Measurements from ENCODE around the gene A4GALT.
A peak's percentile ranks its signal among the peaks of the same experiment; 100 is the strongest.
"Not testable (repeated sequence)": the region's sequence is repeated elsewhere in the genome, so short reads cannot be mapped to it uniquely, and the experiment has no call there.

The A4GALT gene

GRCh38 chr22:42754658-42755057 lies 34.0 kb upstream of the A4GALT start:
- no peaks in the 10 kb centered on the region for H3K36me3 ChIP-seq (ENCODE audit: control insufficient read depth, insufficient read depth, low read length)
- DNase-seq (ENCODE audit: extremely low read depth, insufficient read length) = no peak
- H3K4me3 ChIP-seq (replicated peaks; ENCODE audit: low read depth, low read length) = no peak overlapping the region
- TF ChIP-seq CTCF (IDR thresholded peaks at IDR 0.05; ENCODE audit: insufficient read depth, low read length, poor library complexity, severe bottlenecking) = no peak
- no peaks in the 10 kb centered on the region for H3K27me3 ChIP-seq (replicated peaks; ENCODE audit: control insufficient read depth, insufficient read depth, low read length)

DNA sequence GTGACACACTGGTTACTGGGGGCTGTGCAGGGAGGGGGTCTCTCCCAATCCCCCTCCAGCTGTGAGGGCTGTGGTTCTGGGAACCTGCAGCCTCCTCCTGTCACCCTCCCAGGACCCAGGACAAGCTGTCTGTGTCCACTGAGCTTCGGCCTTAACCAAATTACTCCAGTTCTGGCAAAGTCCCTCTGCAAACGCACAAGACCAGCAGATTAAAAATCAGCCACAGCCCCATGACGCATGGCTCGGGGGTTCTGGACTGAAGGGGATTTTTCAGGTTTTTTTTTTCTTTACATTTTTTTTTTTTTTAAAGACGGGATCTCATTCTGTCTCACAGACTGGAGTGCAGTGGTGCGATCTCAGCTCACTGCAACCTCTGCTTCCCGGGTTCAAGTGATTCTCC lies 32.2 kb upstream of the A4GALT start:
- no peaks in the 10 kb centered on the region for H3K27me3 ChIP-seq (replicated peaks; ENCODE audit: control insufficient read depth, insufficient read depth, low read length)
- peak; percentile 49 for DNase-seq (ENCODE audit: extremely low read depth, insufficient read length)
- no peaks in the 10 kb centered on the region for H3K36me3 ChIP-seq (ENCODE audit: control insufficient read depth, insufficient read depth, low read length)
- no peak for TF ChIP-seq CTCF (IDR thresholded peaks at IDR 0.05; ENCODE audit: insufficient read depth, low read length, poor library complexity, severe bottlenecking)
- no peak overlapping the region for H3K4me3 ChIP-seq (replicated peaks; ENCODE audit: low read depth, low read length)

DNA sequence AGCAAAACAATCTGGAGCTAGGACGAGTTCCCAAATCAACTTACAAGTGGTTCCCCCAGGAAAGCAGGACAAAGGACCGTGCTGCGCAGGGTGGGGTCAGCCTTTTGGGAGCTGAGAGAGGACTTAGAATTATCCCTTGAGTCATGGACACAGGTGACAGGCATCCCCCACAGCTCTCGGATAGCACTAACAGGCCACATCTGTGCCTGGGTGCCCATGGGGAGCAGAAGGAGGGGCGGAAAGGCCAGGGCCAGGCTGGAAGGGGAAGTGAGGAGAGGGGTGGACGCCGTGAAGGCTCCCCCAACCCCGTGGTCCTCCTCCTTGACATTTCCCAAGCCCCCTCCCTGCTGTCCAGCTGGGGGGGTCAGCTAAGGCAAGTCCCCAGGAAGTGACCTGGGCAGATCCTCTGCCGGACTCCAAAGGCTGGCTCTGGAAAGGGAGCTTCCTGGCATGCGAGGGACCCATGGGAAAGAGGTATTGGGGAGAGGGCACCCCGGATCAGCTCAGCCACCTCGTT lies 31.6 kb upstream of the A4GALT start:
- DNase-seq (ENCODE audit: extremely low read depth, insufficient read length) = no peak
- Histone ChIP-seq H3K4me3 (replicated peaks; ENCODE audit: low read depth, low read length) (no peak overlapping the region), H3K36me3 (ENCODE audit: control insufficient read depth, insufficient read depth, low read length) (no peaks in the 10 kb centered on the region), H3K27me3 (replicated peaks; ENCODE audit: control insufficient read depth, insufficient read depth, low read length) (no peaks in the 10 kb centered on the region)
- TF ChIP-seq CTCF (IDR thresholded peaks at IDR 0.05; ENCODE audit: insufficient read depth, low read length, poor library complexity, severe bottlenecking) = no peak

GRCh38 chr22:42750421-42750820 lies 29.8 kb upstream of the A4GALT start:
- H3K27me3 ChIP-seq (replicated peaks; ENCODE audit: control insufficient read depth, insufficient read depth, low read length); H3K4me3 ChIP-seq (replicated peaks; ENCODE audit: low read depth, low read length); DNase-seq (ENCODE audit: extremely low read depth, insufficient read length); H3K36me3 ChIP-seq (ENCODE audit: control insufficient read depth, insufficient read depth, low read length): not testable (repeated sequence)

DNA sequence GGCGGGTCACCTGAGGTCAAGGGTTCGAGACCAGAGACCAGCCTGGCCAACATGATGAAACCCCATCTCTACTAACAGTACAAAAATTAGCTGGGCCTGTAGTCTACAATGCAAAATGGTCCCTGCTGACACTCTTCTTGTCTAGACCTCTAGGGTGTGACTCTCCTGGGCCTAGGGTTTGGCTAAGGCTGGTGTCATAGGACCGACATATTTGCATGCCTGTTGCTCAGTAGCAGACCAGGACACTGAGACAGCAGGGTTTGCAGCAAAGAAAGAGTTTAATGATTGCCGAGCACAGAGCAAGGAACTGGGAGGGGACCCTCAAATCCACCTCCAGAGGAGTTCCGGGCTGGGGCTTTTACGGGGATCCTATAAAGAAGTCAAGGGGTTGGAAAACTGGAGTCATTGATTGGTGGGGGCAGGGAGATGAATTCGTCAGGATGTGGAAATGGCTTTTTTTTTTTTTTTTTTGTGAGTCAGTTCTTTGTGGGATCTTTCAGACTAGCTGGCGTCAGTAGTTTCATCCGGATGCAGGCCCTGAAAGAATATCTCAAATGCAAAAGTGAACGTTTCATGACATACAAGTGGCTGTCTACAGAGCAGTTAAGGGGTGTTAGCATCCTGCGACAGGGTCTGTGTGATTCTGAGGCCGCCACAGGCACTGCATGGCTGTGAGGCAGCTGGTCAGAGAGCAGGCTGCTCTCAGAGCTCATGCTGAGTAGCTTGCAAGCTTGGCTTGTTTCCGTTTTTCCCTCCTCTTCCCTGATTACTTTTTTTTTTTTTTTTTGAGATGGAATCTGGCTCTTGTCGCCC lies 27.2 kb upstream of the A4GALT start:
- no peak for TF ChIP-seq CTCF (IDR thresholded peaks at IDR 0.05; ENCODE audit: insufficient read depth, low read length, poor library complexity, severe bottlenecking)
- H3K4me3 ChIP-seq (replicated peaks; ENCODE audit: low read depth, low read length) = no peak overlapping the region
- H3K36me3 ChIP-seq (ENCODE audit: control insufficient read depth, insufficient read depth, low read length) = no peaks in the 10 kb centered on the region
- DNase-seq (ENCODE audit: extremely low read depth, insufficient read length) = no peak
- H3K27me3 ChIP-seq (replicated peaks; ENCODE audit: control insufficient read depth, insufficient read depth, low read length) = no peaks in the 10 kb centered on the region

GRCh38 chr22:42745118-42745517 lies 24.4 kb upstream of the A4GALT start:
- no peaks in the 10 kb centered on the region for H3K36me3 ChIP-seq (ENCODE audit: control insufficient read depth, insufficient read depth, low read length)
- DNase-seq (ENCODE audit: extremely low read depth, insufficient read length) = no peak
- H3K27me3 ChIP-seq (replicated peaks; ENCODE audit: control insufficient read depth, insufficient read depth, low read length) = no peaks in the 10 kb centered on the region
- TF ChIP-seq CTCF (IDR thresholded peaks at IDR 0.05; ENCODE audit: insufficient read depth, low read length, poor library complexity, severe bottlenecking) = no peak
- H3K4me3 ChIP-seq (replicated peaks; ENCODE audit: low read depth, low read length) = no peak overlapping the region
